ENCODE results near the gene C1orf21.

GRCh38 chr1:184485751-184486723, 99.2 kb downstream of the C1orf21 start:
- TF ChIP-seq CTCF (IDR thresholded peaks at IDR 0.05) (no peak), POLR2A (IDR thresholded peaks at IDR 0.05) (no peak)
